Nephron progenitor cell (in vitro differentiated cells): ENCODE data around the gene SLC26A1.

Source experiments
- DNase-seq: peaks from one replicate; pipeline ENCODE4 v3.0.0; 2021
- H3K27ac Mint-ChIP-seq: 2 replicates; pipeline ENCODE4 v1.8.0; 2021; ENCODE audit warnings: mild to moderate bottlenecking, moderate library complexity, mixed read lengths
- H3K27me3 Mint-ChIP-seq: 2 replicates; pipeline ENCODE4 v1.8.0; 2021; ENCODE audit warnings: mild to moderate bottlenecking, low read depth, mixed read lengths; ENCODE audit not compliant: poor library complexity
- H3K36me3 Mint-ChIP-seq: 2 replicates; pipeline ENCODE4 v1.8.0; 2021; ENCODE audit warnings: low read depth, mixed read lengths
- H3K4me1 Mint-ChIP-seq: 2 replicates; pipeline ENCODE4 v1.8.0; 2021; ENCODE audit warnings: mixed read lengths
- H3K4me3 Mint-ChIP-seq: 2 replicates; pipeline ENCODE4 v1.8.0; 2021; ENCODE audit warnings: mild to moderate bottlenecking, moderate library complexity, mixed read lengths
- H3K9me3 Mint-ChIP-seq: 2 replicates; pipeline ENCODE4 v1.8.0; 2021; ENCODE audit warnings: mild to moderate bottlenecking, moderate library complexity, mixed read lengths
- CTCF ChIP-seq: fragments of 200-600 bp; sonication (generic); IDR thresholded peaks from 2 replicates; pipeline ENCODE4 v1.5.0; 2021; ENCODE audit warnings: antibody characterized with exemption

SLC26A1 gene

GRCh38 chr4:992297-993110, 700 bp downstream of the SLC26A1 start:
- no peak overlapping the region for H3K27ac Mint-ChIP-seq

GRCh38 chr4:991451-992296, 1.5 kb downstream of the SLC26A1 start:
- Mint-ChIP-seq H3K27ac (no peak overlapping the region), H3K36me3 (no peaks in the 10 kb centered on the region), H3K27me3 (peaks cover 19% of the 10 kb centered on the region), H3K9me3 (no peaks in the 10 kb centered on the region), H3K4me1 (peaks cover 6% of the 10 kb centered on the region), H3K4me3 (no peak overlapping the region)
- no peak for TF ChIP-seq CTCF
- DNase-seq, result peak; percentile 1

More at GRCh38 chr4:992297-993110, 700 bp downstream of the SLC26A1 start:
- TF ChIP-seq CTCF, result no peak
- Mint-ChIP-seq H3K36me3 (no peaks in the 10 kb centered on the region), H3K4me3 (no peak overlapping the region), H3K27me3 (peaks cover 24% of the 10 kb centered on the region), H3K4me1 (peaks cover 6% of the 10 kb centered on the region), H3K9me3 (no peaks in the 10 kb centered on the region)
- peak; percentile 42 for DNase-seq

GRCh38 chr4:990746-991367, 2.3 kb downstream of the SLC26A1 start:
- no peaks in the 10 kb centered on the region for H3K9me3 Mint-ChIP-seq
- H3K36me3 Mint-ChIP-seq, result no peaks in the 10 kb centered on the region
- no peak overlapping the region for H3K27ac Mint-ChIP-seq
- peaks cover 14% of the 10 kb centered on the region for H3K27me3 Mint-ChIP-seq
- no peak overlapping the region for H3K4me3 Mint-ChIP-seq
- H3K4me1 Mint-ChIP-seq, result peaks cover 14% of the 10 kb centered on the region
- DNase-seq, result no peak
- TF ChIP-seq CTCF, result no peak

- Mint-ChIP-seq H3K27ac (no peak overlapping the region), H3K9me3 (no peaks in the 10 kb centered on the region), H3K36me3 (no peaks in the 10 kb centered on the region), H3K27me3 (peaks cover 12% of the 10 kb centered on the region), H3K4me1 (peaks cover 21% of the 10 kb centered on the region), H3K4me3 (no peak overlapping the region)
- DNase-seq, result no peak
- TF ChIP-seq CTCF, result no peak
Measured at GRCh38 chr4:989722-990471, 3.3 kb downstream of the SLC26A1 start.
